ES-I3 (cell line): Measurements from ENCODE around the gene LIPA.
"Not testable (repeated sequence)": the region's sequence is repeated elsewhere in the genome, so short reads cannot be mapped to it uniquely, and the experiment has no call there.

Source experiments
- H3K36me3 ChIP-seq: 2 replicates; pipeline ENCODE4 v1.6.1; 2013; ENCODE audit warnings: mild to moderate bottlenecking, low read length, control low read depth, moderate library complexity; ENCODE audit not compliant: insufficient read depth
- H3K4me1 ChIP-seq: 2 replicates; pipeline ENCODE4 v1.6.1; 2013; ENCODE audit warnings: mild to moderate bottlenecking, control low read depth, low read length; ENCODE audit not compliant: insufficient read depth
- H3K9ac ChIP-seq: 2 replicates; pipeline ENCODE4 v1.6.1; 2013; ENCODE audit warnings: low read depth, mild to moderate bottlenecking, low read length, moderate library complexity
- H3K9me3 ChIP-seq: 2 replicates; pipeline ENCODE4 v1.6.1; 2013; ENCODE audit warnings: mild to moderate bottlenecking, low read length, moderate library complexity; ENCODE audit not compliant: control insufficient read depth, insufficient read depth

Gene LIPA

DNA sequence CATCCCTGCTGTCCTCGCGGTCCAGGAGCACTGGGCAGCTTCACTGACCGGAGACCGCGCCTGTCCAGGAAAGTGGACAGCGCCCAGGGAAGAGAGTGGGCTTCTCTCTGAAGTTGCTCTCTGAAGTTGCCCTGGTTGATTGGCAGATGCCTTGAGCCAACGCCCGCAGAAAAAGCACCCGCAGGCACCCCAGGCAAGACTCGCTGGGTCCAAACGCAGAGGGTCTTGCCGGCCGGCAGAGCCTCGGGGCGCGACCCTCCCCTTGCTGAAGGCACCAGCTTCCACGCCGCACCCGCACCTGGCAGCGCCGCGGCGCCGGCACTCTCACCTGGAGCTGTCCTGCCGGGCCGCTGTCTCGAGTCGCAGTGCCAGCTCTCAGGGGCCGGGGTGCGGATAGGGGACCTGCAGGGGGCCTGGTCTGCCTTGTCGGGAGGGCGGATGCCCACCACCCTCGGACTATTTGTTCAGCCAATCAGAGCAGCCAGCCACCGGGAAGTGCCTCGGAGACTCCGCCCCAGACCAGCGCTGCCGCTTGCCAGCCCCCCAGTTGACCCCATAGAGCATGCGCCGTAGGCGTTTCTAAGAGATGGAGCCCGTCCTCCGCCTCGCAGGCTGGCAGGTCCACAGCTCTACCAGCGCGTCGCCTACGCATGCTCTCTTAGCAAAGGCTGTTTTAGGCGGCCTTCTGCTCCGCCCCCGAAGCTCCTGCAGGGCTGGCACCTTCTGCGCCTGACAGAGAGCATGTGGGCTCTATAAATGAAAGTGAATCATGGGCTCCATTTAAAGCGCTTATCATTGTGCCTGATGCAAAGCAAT is at the start of gene LIPA:
Gene LIPA (minus strand): TSS at position 367 of the 816 bp plus-strand sequence. CDS start 4,127 bp downstream, outside the sequence.
- Histone ChIP-seq H3K9me3 (peaks cover 3% of the 10 kb centered on the region; the same call in 1 of the 2 replicates), H3K9ac (peak within 1 kb of the TSS; percentile 76), H3K36me3 (no peaks in the 10 kb centered on the region), H3K4me1 (no peaks in the 10 kb centered on the region)

DNA sequence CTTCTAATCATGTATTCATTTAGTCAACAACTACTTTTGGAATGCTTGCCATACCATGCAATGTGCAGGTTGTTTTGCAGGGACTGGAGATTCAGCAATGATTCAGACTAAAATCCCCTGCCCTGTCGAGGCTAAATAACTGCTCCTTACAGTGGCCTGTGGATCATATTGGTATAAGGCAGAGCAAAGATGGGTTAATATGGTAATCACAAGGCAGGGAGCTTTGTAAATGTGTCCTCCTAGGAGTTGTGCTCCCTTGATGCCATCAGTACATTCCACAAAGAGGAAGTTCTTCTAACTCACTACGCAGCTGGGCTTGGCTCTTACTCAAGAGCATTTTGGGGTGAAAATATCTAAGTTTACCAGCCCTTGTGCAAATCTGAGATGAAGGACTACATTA is 49.7 kb upstream of the LIPA start:
- no peaks in the 10 kb centered on the region for H3K9me3 ChIP-seq
- peaks cover 13% of the 10 kb centered on the region; the same call in 1 of the 2 replicates for H3K4me1 ChIP-seq
- H3K36me3 ChIP-seq, result no peaks in the 10 kb centered on the region
- H3K9ac ChIP-seq, result no peak overlapping the region

DNA sequence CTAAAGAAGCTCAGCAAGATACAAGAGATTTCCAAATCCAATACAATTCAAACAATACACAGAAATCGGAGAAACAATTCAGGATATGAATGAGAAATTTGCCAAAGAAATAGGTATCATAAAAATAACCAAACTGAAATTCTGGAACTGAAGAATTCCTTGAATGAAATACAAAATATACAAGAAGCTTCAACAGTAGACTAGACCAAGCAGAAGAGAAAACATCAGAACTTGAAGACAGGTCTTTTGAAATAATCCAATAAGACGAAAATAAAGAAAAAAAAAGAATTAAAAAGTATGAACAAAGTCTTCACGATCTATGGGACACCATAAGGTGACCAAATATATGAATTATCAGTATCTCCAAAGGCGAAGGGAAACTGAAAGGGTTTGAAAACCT is 47.5 kb upstream of the LIPA start:
- Histone ChIP-seq H3K36me3 (no peaks in the 10 kb centered on the region), H3K9me3 (0 out of 2 replicates have a peak, but pooled peaks cover 2% of the 10 kb centered on the region), H3K9ac (no peak overlapping the region), H3K4me1 (peaks cover 13% of the 10 kb centered on the region; the same call in 1 of the 2 replicates)

DNA sequence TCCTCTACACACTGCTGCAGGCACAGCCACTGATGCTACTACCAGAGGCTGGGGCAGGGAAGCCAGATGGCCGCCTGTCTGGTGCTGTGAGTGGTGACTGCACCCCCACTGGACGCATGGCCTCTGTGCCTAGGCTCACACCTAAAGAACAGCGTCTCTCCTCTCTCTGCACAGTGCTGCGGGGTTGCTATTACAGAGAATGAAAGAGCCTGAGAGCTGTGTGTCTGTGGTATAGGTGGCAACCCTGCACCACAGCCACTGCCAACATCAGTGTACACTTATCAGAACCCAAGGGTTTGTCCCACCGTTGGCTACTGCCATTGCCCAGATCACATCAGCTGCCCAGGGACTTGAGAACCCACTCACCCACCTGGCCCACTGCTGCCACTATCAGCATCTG is 46.2 kb upstream of the LIPA start:
- Histone ChIP-seq H3K36me3 (no peaks in the 10 kb centered on the region), H3K4me1 (peaks cover 13% of the 10 kb centered on the region; the same call in 1 of the 2 replicates), H3K9me3 (0 out of 2 replicates have a peak, but pooled peaks cover 3% of the 10 kb centered on the region), H3K9ac (no peak overlapping the region)

DNA sequence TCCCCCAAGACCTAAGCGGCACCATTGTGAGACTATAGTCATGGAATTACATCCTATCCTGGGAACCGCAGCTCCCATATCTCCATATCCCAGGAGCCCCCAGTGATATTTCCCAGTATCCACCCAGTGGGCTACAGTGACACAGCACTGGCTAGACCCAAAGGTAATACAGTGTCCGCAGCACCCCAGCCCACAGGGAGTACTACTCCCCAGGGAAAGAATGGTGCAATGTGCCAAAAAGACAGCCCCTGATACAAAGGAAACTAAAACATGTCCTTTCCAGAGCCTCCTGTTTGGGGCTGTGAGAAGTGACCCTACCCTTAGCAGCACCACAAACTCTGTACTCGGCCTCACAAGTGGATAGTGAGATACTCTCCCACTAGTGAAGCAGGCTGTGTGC is 45.8 kb upstream of the LIPA start:
- 0 out of 2 replicates have a peak, but pooled peaks cover 11% of the 10 kb centered on the region for H3K4me1 ChIP-seq
- H3K36me3 ChIP-seq, result no peaks in the 10 kb centered on the region; the same call in 1 of the 2 replicates
- H3K9me3 ChIP-seq, result 0 out of 2 replicates have a peak, but pooled peaks cover 3% of the 10 kb centered on the region
- H3K9ac ChIP-seq, result no peak overlapping the region

DNA sequence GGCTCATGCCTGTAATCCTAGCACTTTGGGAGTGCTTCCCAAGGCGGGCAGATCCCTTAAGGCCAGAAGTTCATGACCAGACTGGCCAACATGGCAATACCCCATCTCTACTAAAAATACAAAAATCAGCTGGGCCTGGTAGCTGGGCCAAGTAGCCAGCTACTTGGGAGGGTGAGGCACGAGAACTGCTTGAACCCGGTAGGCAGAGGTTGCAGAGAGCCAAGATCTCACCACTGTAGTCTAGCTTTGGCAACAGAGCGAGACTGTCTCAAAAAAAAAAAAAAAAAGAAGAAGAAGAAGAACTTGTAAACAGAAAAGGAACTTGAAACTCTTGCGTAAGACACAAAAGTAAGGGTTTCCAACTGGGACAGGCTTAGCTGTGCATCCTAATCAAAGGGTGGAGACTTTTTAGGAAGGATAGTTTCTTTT is 44.7 kb upstream of the LIPA start:
- H3K36me3 ChIP-seq, result no peaks in the 10 kb centered on the region; the same call in 1 of the 2 replicates
- H3K9ac ChIP-seq, result no peak overlapping the region

DNA sequence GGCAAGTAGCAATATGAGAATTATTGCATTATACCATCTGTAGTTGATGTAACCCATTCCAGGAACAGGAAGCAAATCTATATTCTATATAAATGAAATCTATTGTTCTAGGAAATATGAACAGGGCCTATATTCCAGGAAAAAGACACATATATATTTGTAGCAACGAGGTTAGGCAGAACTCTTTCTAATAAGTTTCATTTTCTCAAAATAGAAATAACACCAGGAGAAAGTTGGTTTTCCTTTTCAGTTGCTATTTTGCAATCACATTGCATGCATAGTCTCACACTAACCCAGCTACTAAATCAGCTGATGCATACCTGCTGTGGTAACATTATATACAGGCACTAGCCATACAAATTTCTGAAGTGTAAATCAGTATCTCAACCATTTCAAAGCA is 44.0 kb upstream of the LIPA start:
- Histone ChIP-seq H3K4me1 (no peaks in the 10 kb centered on the region), H3K9me3 (0 out of 2 replicates have a peak, but pooled peaks cover 3% of the 10 kb centered on the region), H3K9ac (no peak overlapping the region)

More for the DNA sequence above, 44.7 kb upstream of the LIPA start:
- Histone ChIP-seq H3K9me3 (0 out of 2 replicates have a peak, but pooled peaks cover 3% of the 10 kb centered on the region), H3K4me1 (0 out of 2 replicates have a peak, but pooled peaks cover under 1% of the 10 kb centered on the region)

DNA sequence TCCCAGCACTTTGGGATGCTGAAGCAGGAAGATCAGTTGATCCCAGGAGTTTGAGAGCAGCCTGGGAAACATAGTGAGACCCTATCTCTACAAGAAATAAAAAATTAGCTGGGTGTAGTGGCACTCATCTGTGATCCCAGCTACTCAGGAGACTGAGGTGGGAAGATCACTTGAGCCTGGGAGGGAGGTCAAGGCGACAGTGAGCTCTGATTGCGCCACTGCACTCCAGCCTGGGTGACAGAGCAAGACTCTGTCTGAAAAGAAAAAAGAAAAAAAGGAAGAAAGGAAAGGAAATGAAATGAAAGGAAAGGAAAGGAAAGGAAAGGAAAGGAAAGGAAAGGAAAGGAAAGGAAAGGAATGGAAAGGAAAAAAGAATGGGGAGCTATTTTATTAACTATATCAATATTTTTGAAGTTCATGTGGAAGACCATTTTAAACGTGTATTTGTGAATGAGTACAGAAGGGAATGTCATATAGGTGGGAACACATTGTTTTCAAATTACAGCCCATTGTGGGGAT is 43.2 kb upstream of the LIPA start:
- H3K9me3 ChIP-seq, result 0 out of 2 replicates have a peak, but pooled peaks cover 3% of the 10 kb centered on the region
- H3K9ac ChIP-seq, result no peak overlapping the region
- no peaks in the 10 kb centered on the region for H3K4me1 ChIP-seq
- no peaks in the 10 kb centered on the region; the same call in 1 of the 2 replicates for H3K36me3 ChIP-seq

More for the DNA sequence above, 44.0 kb upstream of the LIPA start:
- no peaks in the 10 kb centered on the region; the same call in 1 of the 2 replicates for H3K36me3 ChIP-seq

DNA sequence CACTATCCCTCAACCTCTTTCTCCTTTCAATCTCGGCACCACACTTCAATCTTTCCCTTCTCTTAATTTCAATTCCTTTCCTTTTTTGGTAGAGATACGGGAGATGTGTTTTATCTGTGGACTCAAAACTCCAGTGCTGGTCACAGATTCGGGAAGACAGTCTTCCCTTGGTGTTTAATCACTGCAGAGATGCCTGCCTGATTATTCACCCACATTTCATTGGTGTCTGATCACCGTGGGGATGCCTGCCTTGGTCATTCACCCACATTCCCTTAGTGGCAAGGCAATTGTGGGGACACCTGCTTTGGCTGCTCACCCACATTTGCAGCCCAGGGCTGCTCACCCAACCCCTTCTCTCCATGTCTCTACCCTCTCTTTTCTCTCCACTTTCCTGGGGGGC is 33.7 kb upstream of the LIPA start:
- H3K9me3 ChIP-seq, H3K9ac ChIP-seq, H3K36me3 ChIP-seq, H3K4me1 ChIP-seq: not testable (repeated sequence)

DNA sequence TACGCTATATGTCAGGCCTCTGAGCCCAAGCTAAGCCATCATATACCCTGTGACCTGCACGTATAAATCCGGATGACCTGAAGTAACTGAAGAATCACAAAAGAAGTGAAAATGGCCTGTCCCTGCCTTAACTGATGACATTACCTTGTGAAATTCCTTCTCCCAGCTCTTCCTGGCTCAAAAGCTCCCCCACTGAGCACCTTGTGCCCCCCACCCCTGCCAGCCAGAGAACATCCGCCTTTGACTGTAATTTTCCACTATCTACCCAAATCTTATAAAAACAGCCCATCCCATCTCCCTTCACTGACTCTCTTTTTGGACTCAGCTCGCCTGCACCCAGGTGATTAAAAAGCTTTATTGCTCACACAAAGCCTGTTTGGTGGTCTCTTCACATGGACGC is 33.1 kb upstream of the LIPA start:
- not testable (repeated sequence) for H3K36me3 ChIP-seq, H3K4me1 ChIP-seq, H3K9me3 ChIP-seq, H3K9ac ChIP-seq

DNA sequence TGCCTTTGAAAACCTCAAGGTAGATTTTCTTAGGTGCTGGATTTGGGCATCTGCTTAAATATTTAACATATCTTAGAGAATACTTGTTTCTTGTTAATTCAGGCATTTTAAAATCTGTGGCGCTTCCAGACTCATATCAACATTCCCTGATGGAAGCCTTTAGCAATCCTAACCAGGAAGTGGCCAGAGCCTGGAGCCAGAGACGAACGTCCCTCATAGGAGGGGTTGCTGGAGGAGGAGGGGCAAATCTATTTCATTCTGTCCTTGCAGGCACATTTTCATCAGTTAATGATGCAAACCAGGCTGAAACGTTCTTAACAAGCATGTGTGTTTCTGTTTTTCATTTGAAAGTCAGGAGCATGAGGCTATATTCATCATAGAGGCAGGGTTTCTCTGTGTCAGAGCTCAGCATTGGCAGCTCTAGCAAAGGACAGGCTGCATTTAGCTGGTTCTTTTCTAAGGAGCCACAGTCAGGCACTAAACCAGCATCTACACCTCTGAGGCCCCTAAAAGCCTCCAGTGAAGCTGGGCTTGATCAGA is 32.4 kb upstream of the LIPA start:
- Histone ChIP-seq H3K9ac (no peak overlapping the region), H3K4me1 (peaks cover 9% of the 10 kb centered on the region; the same call in 1 of the 2 replicates), H3K9me3 (no peaks in the 10 kb centered on the region; the same call in 1 of the 2 replicates), H3K36me3 (no peaks in the 10 kb centered on the region)

DNA sequence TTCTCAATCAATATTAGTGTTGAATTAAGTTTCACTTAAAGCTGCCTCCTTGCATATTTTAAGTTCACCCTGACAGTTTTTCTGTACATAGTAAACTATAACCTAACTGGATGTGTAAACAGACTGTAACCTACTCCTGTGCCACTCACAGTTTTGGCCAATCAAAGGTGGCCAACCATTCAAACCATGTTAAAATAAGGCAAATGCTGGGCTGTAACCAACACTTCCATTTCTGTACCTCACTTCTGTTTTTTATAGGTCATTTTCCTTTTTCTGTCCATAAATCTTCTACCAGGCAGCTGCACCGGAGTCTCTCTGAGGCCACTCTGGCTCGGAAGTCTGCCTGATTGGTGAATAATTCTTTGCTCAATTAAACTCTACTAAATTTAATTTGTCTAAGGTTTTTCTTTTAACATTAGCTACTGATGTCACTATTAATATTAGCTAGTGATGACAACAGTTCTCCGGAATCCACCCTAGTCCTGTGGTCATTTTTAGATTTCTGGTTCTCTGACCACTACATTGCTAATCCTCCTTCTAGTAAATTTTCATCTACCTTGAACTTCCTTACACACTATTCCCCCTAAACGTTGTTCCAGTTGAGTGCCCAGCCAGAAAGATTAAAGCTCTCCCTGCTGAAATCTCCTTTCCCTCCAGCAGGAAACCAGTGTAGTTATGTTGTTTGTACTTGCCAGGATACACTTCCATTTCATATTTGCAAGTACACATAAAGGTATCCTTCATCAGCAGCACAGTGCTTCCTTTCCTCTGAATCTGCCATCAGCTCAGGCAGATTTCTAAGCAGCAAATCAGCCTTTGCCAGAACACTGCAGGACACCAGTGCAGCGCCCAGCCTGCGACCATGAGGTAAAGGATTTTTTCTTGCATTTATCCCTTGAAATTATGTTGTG is 31.7 kb upstream of the LIPA start:
- Histone ChIP-seq H3K9me3 (no peaks in the 10 kb centered on the region; the same call in 1 of the 2 replicates), H3K4me1 (peaks cover 11% of the 10 kb centered on the region; the same call in 1 of the 2 replicates), H3K9ac (no peak overlapping the region), H3K36me3 (no peaks in the 10 kb centered on the region)

DNA sequence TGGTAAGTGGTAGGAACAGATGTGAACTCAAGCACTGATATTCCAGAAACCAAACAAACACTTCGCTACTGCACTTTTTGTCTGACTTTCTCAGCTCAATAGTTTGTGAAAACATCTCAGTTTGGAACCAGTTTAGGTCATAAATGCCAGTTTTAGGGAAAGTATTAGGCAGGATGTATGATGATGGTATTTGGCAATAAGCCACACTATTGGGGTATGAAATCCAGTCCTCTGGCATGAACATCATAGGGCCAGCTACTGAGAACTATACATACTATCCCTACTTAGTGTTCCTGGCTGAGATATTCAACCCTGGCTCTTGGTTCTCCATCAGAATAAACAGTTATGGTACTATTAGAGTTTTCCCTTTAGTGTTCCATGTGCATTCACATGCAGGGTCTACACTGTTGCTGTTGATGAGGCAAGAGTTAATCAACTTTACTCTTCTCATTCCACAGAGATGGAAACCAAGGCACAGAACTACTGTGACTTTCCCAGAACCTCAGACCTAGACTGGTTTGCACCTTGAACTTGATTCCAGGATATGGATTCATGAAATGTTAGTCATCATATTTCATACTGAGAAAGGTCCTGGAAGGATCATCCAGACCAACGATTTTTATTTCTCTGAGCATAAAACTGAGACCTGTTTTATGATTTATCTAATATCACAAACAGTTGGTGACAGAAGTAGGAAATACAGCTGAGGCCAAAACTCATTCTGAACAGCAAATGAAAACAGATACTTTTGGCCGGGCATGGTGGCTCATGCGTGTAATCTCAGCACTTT is 30.2 kb upstream of the LIPA start:
- H3K36me3 ChIP-seq, result no peaks in the 10 kb centered on the region
- H3K9me3 ChIP-seq, result no peaks in the 10 kb centered on the region; the same call in 1 of the 2 replicates
- no peak overlapping the region for H3K9ac ChIP-seq
- peaks cover 19% of the 10 kb centered on the region for H3K4me1 ChIP-seq
